Vagina (tissue), 2 donors: ENCODE results near the gene IL2. TPM values are rescaled to one million over a fixed set of nuclear protein-coding genes. Genes with fewer than 3 reads are reported as not detected.
A peak's percentile ranks its signal among the peaks of the same experiment; 100 is the strongest.

Source experiments
- DNase-seq, 2 donors: peaks; one replicate each; pipeline ENCODE4 v3.0.0-alpha.2; 2017; ENCODE audit errors: extremely low spot score in 2 of 2
- H3K27ac ChIP-seq: fragments of 200-600 bp; sonication (generic); one replicate; pipeline ENCODE4 v1.5.1; 2019
- H3K27me3 ChIP-seq: fragments of 200-600 bp; sonication (generic); one replicate; pipeline ENCODE4 v1.5.1; 2019
- H3K36me3 ChIP-seq, 2 donors: fragments of 200-600 bp; sonication (generic); one replicate each; pipeline ENCODE4 v1.5.1; 2017 to 2019
- H3K4me1 ChIP-seq: fragments of 200-600 bp; sonication (generic); one replicate; pipeline ENCODE4 v1.5.1; 2019
- H3K4me3 ChIP-seq, 2 donors: fragments of 200-600 bp; sonication (generic); 1 replicate in 1 of 2; 2 replicates in 1 of 2; pipeline ENCODE4 v1.5.1; 2016 to 2019
- H3K9me3 ChIP-seq: fragments of 200-600 bp; sonication (generic); one replicate; pipeline ENCODE4 v1.5.1; 2019
- POLR2A ChIP-seq, 2 donors: fragments of 450-650 bp; IDR thresholded peaks; one replicate each; pipeline ENCODE4 v1.6.1; 2017; ENCODE audit warnings: antibody characterized with exemption in 2 of 2, mild to moderate bottlenecking in 2 of 2, moderate library complexity in 2 of 2
- POLR2AphosphoS5 ChIP-seq, 2 donors: sonication (generic); formaldehyde crosslinking; IDR thresholded peaks; one replicate each; pipeline ENCODE4 v1.9.0; 2017; ENCODE audit warnings: antibody characterized with exemption in 2 of 2, mild to moderate bottlenecking in 2 of 2, low read depth in 1 of 2; ENCODE audit not compliant: insufficient read depth in 1 of 2
- intact Hi-C: fragments of 100-400 bp; cut with DNase I; formaldehyde crosslinking; loops from one replicate; pipeline ENCODE4 v1.15.1; 2023
- total RNA-seq: library from RNA; depleted of rRNA; stranded (reverse); fragments of >200 nt; gene quantifications from one replicate; pipeline ENCODE4 v1.2.3, GENCODE V29; 2016
- TF ChIP-seq, protein P1 (sequence below), 3 experiments: fragments of 450-650 bp in 2 of 3; fragments of 200-600 bp in 1 of 3; sonication (generic) in 1 of 3; IDR thresholded peaks; one replicate each; pipeline ENCODE4 v1.5.1; 2017 to 2019; ENCODE audit warnings: antibody characterized with exemption in 3 of 3, mild to moderate bottlenecking in 2 of 3, moderate library complexity in 2 of 3

The IL2 gene
- total RNA-seq, 1 donor from 2014 or later, result not detected

DNA sequence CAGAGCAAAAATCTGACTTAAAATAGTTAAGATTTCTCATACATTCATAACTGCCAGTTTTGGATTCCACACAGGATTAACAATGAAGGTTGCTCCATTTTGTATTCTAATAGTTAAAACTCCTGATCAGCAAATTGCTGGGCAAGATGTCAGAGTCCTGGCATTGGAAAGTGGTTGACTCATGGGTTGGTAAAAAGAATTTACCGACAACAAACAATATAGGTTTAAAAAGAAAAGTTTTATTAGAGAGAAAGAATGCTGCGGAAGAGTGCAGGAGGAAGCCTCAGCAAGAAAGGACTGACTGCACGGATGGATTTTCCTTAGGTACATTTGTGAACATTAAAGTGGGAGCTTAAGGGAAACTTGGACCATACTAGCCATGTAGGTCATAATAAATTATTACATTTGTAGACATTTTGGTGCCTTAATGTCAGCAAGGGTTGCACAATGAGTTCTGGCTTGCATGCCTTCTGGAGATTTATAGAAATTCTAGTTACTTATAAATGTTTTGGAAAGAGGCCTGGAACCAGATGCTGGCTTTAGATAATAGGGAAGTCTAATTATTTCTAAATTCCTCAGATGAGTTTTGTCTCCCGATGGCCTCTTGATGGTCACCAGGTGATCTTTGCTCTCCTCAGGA, 25.4 kb upstream of the IL2 start:
- no peak overlapping the region for H3K27ac ChIP-seq
- TF ChIP-seq, protein P1, sequence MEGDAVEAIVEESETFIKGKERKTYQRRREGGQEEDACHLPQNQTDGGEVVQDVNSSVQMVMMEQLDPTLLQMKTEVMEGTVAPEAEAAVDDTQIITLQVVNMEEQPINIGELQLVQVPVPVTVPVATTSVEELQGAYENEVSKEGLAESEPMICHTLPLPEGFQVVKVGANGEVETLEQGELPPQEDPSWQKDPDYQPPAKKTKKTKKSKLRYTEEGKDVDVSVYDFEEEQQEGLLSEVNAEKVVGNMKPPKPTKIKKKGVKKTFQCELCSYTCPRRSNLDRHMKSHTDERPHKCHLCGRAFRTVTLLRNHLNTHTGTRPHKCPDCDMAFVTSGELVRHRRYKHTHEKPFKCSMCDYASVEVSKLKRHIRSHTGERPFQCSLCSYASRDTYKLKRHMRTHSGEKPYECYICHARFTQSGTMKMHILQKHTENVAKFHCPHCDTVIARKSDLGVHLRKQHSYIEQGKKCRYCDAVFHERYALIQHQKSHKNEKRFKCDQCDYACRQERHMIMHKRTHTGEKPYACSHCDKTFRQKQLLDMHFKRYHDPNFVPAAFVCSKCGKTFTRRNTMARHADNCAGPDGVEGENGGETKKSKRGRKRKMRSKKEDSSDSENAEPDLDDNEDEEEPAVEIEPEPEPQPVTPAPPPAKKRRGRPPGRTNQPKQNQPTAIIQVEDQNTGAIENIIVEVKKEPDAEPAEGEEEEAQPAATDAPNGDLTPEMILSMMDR (IDR thresholded peaks at IDR 0.05), result no peak
- TF ChIP-seq POLR2A (IDR thresholded peaks at IDR 0.05), result no peak
- peak in 1 of 2 donors; percentile 20 for TF ChIP-seq POLR2AphosphoS5 (IDR thresholded peaks at IDR 0.05; ENCODE audit: insufficient read depth in 1 of 2, low read depth in 1 of 2)
- intact Hi-C loops, result no loop called here
- no peaks in the 10 kb centered on the region for H3K9me3 ChIP-seq
- no peaks in the 10 kb centered on the region for H3K27me3 ChIP-seq
- no peak for DNase-seq
- H3K36me3 ChIP-seq, result no peaks in the 10 kb centered on the region
- no peak overlapping the region for H3K4me3 ChIP-seq
- peaks cover 24% of the 10 kb centered on the region for H3K4me1 ChIP-seq

DNA sequence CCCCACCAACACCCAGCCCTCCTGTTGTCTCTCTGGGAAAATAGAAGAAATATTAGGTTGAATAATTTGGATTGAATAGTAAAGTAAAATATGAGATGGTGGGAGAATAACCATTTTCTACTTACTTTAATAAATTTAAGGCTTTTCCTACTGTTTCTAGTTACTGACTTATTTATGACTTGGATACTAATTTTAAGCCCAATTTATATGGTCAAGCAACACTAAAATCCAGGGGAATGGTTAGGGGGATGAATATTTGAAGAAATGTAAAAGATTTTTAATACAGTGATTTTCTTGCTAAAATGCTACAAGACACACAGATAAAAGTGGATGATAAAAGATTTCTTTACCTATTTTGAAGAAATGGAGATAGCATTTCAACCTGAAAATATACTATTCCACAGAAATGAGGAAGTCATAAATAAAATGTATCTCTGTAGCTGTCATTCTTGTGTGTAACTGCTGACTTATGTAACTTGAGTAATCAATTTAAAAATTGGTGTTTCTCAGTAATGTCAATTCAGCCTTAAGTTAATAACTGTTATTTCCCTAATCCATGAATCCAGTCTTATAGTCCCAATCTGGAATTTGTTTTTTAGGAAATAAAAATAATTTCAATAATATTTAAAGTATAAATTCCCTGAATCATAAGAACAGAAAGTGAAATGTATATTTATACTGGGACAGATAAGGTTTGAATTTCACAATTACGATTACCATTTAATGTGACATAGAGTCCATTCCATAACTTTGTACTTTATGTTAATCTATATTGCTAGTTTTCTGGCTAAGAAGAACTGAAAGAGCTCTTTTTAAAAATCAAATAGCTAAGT, 24.3 kb upstream of the IL2 start:
- Histone ChIP-seq H3K4me3 (no peak overlapping the region), H3K4me1 (peaks cover 24% of the 10 kb centered on the region), H3K27me3 (no peaks in the 10 kb centered on the region), H3K27ac (no peak overlapping the region), H3K36me3 (no peaks in the 10 kb centered on the region), H3K9me3 (no peaks in the 10 kb centered on the region)
- no peak for DNase-seq
- TF ChIP-seq, protein P1 (IDR thresholded peaks at IDR 0.05), result no peak
- TF ChIP-seq POLR2AphosphoS5 (IDR thresholded peaks at IDR 0.05; ENCODE audit: insufficient read depth in 1 of 2, low read depth in 1 of 2), result no peak
- no peak for TF ChIP-seq POLR2A (IDR thresholded peaks at IDR 0.05)
- intact Hi-C loops, result no loop called here

DNA sequence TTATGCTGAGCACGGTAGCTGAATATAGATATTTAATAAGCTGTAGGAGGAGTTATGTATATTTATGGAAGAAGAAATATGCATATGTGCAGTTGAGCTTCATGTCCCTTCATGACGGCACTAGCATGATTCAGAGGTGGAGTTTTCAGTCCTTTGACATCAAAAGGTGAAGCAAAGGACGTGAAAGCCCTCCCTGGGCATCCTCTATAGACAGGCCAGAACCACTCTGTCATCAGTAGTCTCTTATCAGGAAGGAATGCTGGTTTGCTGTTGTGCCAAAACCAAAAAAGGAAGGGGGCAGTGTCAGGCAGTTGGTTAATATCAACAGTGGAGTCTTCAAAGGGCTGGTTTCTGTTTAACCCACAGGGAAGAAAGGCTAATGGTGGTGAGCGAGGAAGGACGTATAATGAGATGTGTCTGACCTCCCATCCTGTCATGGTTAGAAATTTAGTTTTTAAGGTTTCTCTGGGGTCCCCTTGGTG, 23.5 kb upstream of the IL2 start:
- Histone ChIP-seq H3K4me3 (no peak overlapping the region), H3K36me3 (no peaks in the 10 kb centered on the region), H3K4me1 (peaks cover 24% of the 10 kb centered on the region), H3K27ac (no peak overlapping the region), H3K9me3 (no peaks in the 10 kb centered on the region), H3K27me3 (no peaks in the 10 kb centered on the region)
- intact Hi-C loops, result no loop called here
- TF ChIP-seq POLR2A (IDR thresholded peaks at IDR 0.05) (no peak), POLR2AphosphoS5 (IDR thresholded peaks at IDR 0.05; ENCODE audit: insufficient read depth in 1 of 2, low read depth in 1 of 2) (no peak)
- TF ChIP-seq, protein P1 (IDR thresholded peaks at IDR 0.05), result no peak
- DNase-seq, result no peak

DNA sequence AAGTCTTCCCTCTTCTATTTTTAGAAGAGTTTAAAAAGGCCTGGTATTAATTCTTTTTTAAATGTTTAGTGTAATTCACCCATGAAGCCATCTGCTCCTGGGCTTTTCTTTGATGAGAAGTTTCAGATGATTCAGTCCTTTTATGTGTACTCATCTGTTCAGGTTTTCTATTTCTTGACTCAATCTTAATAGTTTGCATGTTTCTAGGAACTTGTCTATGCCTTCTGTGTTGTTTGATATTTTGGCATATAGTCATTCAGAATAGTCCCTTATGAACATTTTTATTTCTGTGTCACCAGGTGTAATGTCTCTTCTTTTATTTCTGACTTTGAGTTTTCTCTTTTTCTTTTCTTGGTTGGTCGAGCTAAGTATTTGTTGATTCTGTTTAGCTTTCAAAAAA, 20.2 kb upstream of the IL2 start:
- Histone ChIP-seq H3K27ac (no peak overlapping the region), H3K36me3 (no peaks in the 10 kb centered on the region), H3K27me3 (no peaks in the 10 kb centered on the region), H3K4me1 (peaks cover 5% of the 10 kb centered on the region), H3K9me3 (no peaks in the 10 kb centered on the region), H3K4me3 (no peak overlapping the region)
- intact Hi-C loops, result no loop called here
- DNase-seq, result no peak
- no peak for TF ChIP-seq POLR2A (IDR thresholded peaks at IDR 0.05)
- no peak for TF ChIP-seq POLR2AphosphoS5 (IDR thresholded peaks at IDR 0.05; ENCODE audit: insufficient read depth in 1 of 2, low read depth in 1 of 2)
- TF ChIP-seq, protein P1 (IDR thresholded peaks at IDR 0.05), result no peak

DNA sequence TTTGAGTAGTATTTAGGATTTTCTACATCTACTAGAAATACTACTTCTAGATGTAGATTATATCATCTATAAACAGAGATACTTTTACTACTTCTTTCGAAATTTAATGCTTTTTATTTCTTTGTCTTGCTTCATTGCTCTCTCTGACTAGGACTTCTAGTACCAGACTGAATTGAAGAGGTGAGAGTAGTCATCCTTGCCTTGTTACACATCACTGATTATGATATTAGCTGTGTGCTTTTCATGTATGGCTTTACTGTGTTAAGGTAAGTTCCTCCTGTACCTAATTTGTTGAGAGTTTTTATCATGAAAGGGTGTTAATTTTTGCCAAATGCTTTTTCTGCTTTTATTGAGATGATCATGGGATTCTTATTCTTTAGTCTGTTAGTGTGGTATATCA, 19.6 kb upstream of the IL2 start:
- TF ChIP-seq POLR2A (IDR thresholded peaks at IDR 0.05) (no peak), POLR2AphosphoS5 (IDR thresholded peaks at IDR 0.05; ENCODE audit: insufficient read depth in 1 of 2, low read depth in 1 of 2) (no peak)
- TF ChIP-seq, protein P1 (IDR thresholded peaks at IDR 0.05), result no peak
- Histone ChIP-seq H3K9me3 (no peaks in the 10 kb centered on the region), H3K27ac (no peak overlapping the region), H3K4me1 (peaks cover 5% of the 10 kb centered on the region), H3K36me3 (no peaks in the 10 kb centered on the region), H3K27me3 (no peaks in the 10 kb centered on the region), H3K4me3 (no peak overlapping the region)
- DNase-seq, result no peak
- intact Hi-C loops, result no loop called here
